MM.1S (cell line): ENCODE data around the gene LYRM4.

ENCODE experiments used
- EZH2 ChIP-seq: fragments of 300-600 bp; sonication (generic); optimal IDR thresholded peaks from 2 replicates; pipeline ENCODE3; 2017; ENCODE audit warnings: low read depth, mild to moderate bottlenecking, antibody characterized with exemption, low read length, mixed read lengths
- EZH2phosphoT487 ChIP-seq: fragments of 300-600 bp; sonication (generic); IDR thresholded peaks from 2 replicates; pipeline ENCODE4 v1.6.1; 2018; ENCODE audit warnings: antibody characterized with exemption, low read length
- TF ChIP-seq, protein P1 (sequence below): fragments of 300-600 bp; sonication (generic); IDR thresholded peaks from 2 replicates; pipeline ENCODE4 v1.5.1; 2016; ENCODE audit warnings: antibody characterized with exemption, low read length, mixed read lengths

DNA sequence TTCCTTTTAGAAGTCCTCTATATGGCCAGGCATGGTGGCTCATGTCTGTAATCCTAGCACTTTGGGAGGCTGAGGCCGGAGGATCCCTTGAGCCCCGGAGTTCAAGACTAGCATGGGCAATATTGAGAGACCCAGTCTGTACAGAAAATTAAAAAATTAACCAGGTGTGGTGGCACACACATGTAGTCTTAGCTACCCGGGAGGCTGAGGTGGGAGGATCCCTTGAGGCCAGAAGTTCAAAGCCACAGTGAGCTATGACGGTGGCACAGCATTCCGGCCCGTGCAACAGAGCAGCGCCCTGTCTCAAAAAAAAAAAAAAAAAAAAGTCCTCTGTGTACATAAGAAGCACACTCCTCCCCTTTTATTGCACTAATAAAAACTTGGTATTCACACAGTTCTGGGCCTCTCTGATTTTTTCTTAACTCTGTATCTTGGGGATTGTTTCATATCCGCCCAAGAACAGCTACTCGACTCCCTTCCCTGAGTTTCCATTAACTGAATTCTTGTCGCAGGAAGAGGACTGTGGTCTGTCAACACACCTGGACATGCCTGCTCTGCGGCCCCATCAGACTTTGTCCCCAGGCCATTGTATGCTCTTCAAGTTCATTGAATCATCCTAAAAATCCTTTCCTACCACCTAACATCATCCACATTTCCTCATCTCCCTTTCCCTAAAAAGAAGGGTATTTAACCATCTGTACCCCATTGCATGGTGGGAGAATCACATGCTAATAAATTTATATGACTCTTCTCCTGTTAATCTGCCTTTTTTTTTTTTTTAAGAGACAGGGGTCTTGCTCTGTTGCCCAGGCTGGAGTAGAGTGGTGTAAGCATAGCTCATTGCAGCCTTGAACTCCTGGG, 201.5 kb downstream of the LYRM4 start:
- TF ChIP-seq, protein P1, sequence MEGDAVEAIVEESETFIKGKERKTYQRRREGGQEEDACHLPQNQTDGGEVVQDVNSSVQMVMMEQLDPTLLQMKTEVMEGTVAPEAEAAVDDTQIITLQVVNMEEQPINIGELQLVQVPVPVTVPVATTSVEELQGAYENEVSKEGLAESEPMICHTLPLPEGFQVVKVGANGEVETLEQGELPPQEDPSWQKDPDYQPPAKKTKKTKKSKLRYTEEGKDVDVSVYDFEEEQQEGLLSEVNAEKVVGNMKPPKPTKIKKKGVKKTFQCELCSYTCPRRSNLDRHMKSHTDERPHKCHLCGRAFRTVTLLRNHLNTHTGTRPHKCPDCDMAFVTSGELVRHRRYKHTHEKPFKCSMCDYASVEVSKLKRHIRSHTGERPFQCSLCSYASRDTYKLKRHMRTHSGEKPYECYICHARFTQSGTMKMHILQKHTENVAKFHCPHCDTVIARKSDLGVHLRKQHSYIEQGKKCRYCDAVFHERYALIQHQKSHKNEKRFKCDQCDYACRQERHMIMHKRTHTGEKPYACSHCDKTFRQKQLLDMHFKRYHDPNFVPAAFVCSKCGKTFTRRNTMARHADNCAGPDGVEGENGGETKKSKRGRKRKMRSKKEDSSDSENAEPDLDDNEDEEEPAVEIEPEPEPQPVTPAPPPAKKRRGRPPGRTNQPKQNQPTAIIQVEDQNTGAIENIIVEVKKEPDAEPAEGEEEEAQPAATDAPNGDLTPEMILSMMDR, result no peak
- TF ChIP-seq EZH2 (no peak), EZH2phosphoT487 (no peak)
